MM.1S (cell line): ENCODE measurements around the gene STAT1.
A peak's percentile ranks its signal among the peaks of the same experiment; 100 is the strongest.

Experiments
- DNase-seq: peaks from one replicate; pipeline ENCODE4 v3.0.0-alpha.2; 2015
- H2AFZ ChIP-seq: fragments of 300-600 bp; sonication (generic); 2 replicates; pipeline ENCODE4 v1.6.0; 2016; ENCODE audit warnings: antibody characterized with exemption, low read length
- H3F3A ChIP-seq: fragments of 300-600 bp; sonication (generic); 2 replicates; pipeline ENCODE4 v1.6.1; 2016; ENCODE audit warnings: mild to moderate bottlenecking, antibody characterized with exemption, low read length, moderate library complexity, mixed read lengths; ENCODE audit not compliant: insufficient read depth
- H3K27ac ChIP-seq: fragments of 300-600 bp; sonication (generic); 2 replicates; pipeline ENCODE4 v1.5.1; 2016; ENCODE audit warnings: mild to moderate bottlenecking, low read length
- H3K27me3 ChIP-seq: fragments of 300-600 bp; sonication (generic); replicated peaks from 2 replicates; pipeline ENCODE4 v1.6.0; 2016; ENCODE audit warnings: low read length; ENCODE audit not compliant: insufficient read depth
- H3K36me3 ChIP-seq: fragments of 300-600 bp; sonication (generic); replicated peaks from 2 replicates; pipeline ENCODE4 v1.6.1; 2016; ENCODE audit warnings: mild to moderate bottlenecking, low read length, mixed read lengths; ENCODE audit not compliant: insufficient read depth
- H3K4me1 ChIP-seq: fragments of 300-600 bp; sonication (generic); 2 replicates; pipeline ENCODE4 v1.6.1; 2016; ENCODE audit warnings: low read length, mixed read lengths
- H3K4me2 ChIP-seq: fragments of 300-600 bp; sonication (generic); 2 replicates; pipeline ENCODE4 v1.6.0; 2016; ENCODE audit warnings: low read depth, low read length
- H3K4me3 ChIP-seq: fragments of 300-600 bp; sonication (generic); 2 replicates; pipeline ENCODE4 v1.5.1; 2016; ENCODE audit warnings: low read length, mixed read lengths
- H3K79me2 ChIP-seq: fragments of 300-600 bp; sonication (generic); 2 replicates; pipeline ENCODE4 v1.6.1; 2016; ENCODE audit warnings: mixed run types, low read length, mixed read lengths
- H3K9ac ChIP-seq: fragments of 300-600 bp; sonication (generic); 2 replicates; pipeline ENCODE4 v1.6.1; 2016; ENCODE audit warnings: low read length, mixed read lengths
- H3K9me2 ChIP-seq: fragments of 300-600 bp; sonication (generic); replicated peaks from 2 replicates; pipeline ENCODE4 v1.6.1; 2016; ENCODE audit warnings: mild to moderate bottlenecking, low read length, mixed read lengths; ENCODE audit not compliant: insufficient read depth
- H3K9me3 ChIP-seq: fragments of 300-600 bp; sonication (generic); replicated peaks from 2 replicates; pipeline ENCODE4 v1.6.1; 2016; ENCODE audit warnings: mild to moderate bottlenecking, low read length, mixed read lengths; ENCODE audit not compliant: insufficient read depth
- H4K20me1 ChIP-seq: fragments of 300-600 bp; sonication (generic); 2 replicates; pipeline ENCODE4 v1.6.1; 2016; ENCODE audit warnings: mild to moderate bottlenecking, low read length, moderate library complexity, mixed read lengths; ENCODE audit not compliant: insufficient read depth
- EZH2 ChIP-seq: fragments of 300-600 bp; sonication (generic); optimal IDR thresholded peaks from 2 replicates; pipeline ENCODE3; 2017; ENCODE audit warnings: low read depth, mild to moderate bottlenecking, antibody characterized with exemption, low read length, mixed read lengths
- EZH2phosphoT487 ChIP-seq: fragments of 300-600 bp; sonication (generic); IDR thresholded peaks from 2 replicates; pipeline ENCODE4 v1.6.1; 2018; ENCODE audit warnings: antibody characterized with exemption, low read length
- TF ChIP-seq, protein P1 (sequence below): fragments of 300-600 bp; sonication (generic); IDR thresholded peaks from 2 replicates; pipeline ENCODE4 v1.5.1; 2016; ENCODE audit warnings: antibody characterized with exemption, low read length, mixed read lengths

STAT1 gene

DNA sequence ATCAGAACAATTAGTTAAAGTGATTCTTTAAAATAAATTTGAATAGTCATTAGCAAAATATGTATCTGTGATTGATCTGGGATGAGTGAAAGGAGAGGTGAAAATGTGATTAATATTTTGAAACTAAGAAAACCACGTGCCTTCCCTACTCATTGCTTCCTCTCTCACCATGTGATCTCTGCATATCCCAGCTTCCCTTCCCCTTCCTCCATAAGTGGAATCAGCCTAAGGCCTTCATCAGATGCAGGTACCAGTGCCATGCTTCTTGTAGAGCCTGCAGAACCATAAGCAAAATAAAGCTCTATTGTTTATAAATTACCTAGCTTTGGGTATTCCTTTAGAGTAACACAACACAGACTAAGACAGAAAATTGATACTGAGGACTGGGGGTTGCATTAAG, 11.2 kb upstream of the STAT1 start:
- no peak for DNase-seq
- H3K9me3 ChIP-seq = no peaks in the 10 kb centered on the region
- H3K79me2 ChIP-seq = 0 out of 2 replicates have a peak, but pooled peaks cover 4% of the 10 kb centered on the region
- H3K9me2 ChIP-seq = no peaks in the 10 kb centered on the region
- no peaks in the 10 kb centered on the region; the same call in 1 of the 2 replicates for H3F3A ChIP-seq
- H4K20me1 ChIP-seq = no peaks in the 10 kb centered on the region
- no peak for TF ChIP-seq EZH2phosphoT487
- TF ChIP-seq, protein P1, sequence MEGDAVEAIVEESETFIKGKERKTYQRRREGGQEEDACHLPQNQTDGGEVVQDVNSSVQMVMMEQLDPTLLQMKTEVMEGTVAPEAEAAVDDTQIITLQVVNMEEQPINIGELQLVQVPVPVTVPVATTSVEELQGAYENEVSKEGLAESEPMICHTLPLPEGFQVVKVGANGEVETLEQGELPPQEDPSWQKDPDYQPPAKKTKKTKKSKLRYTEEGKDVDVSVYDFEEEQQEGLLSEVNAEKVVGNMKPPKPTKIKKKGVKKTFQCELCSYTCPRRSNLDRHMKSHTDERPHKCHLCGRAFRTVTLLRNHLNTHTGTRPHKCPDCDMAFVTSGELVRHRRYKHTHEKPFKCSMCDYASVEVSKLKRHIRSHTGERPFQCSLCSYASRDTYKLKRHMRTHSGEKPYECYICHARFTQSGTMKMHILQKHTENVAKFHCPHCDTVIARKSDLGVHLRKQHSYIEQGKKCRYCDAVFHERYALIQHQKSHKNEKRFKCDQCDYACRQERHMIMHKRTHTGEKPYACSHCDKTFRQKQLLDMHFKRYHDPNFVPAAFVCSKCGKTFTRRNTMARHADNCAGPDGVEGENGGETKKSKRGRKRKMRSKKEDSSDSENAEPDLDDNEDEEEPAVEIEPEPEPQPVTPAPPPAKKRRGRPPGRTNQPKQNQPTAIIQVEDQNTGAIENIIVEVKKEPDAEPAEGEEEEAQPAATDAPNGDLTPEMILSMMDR = no peak
- TF ChIP-seq EZH2 = no peak
- H3K4me1 ChIP-seq = peaks cover 10% of the 10 kb centered on the region; the same call in 1 of the 2 replicates
- no peak overlapping the region for H2AFZ ChIP-seq
- H3K9ac ChIP-seq = no peak overlapping the region
- H3K4me2 ChIP-seq = no peak overlapping the region
- no peak overlapping the region for H3K4me3 ChIP-seq
- no peak overlapping the region for H3K27ac ChIP-seq
- no peaks in the 10 kb centered on the region for H3K36me3 ChIP-seq
- H3K27me3 ChIP-seq = no peaks in the 10 kb centered on the region

DNA sequence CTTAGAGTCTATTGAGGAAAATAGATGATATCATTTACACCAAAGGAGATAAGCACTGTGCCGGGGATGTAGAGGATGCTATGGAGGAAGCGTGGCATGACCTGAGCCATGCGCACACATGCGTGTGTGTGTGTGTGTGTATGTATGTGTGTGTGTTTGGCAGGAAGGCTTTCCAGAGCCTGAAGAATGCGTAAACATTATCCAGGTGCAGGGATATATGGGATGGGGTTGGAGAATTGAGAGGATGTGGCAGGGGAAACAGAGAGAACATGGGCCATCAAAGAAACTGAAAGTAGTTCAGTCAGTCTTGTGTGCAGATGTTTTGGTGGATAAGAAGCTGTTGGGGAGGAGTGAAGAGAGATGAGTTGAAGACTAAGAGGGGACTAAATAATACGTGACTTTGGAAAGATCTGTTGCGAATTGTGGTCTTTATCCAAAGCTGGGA, 9.3 kb upstream of the STAT1 start:
- no peaks in the 10 kb centered on the region for H3K9me2 ChIP-seq
- no peak for DNase-seq
- H3K27ac ChIP-seq = no peak overlapping the region
- H3K4me3 ChIP-seq = no peak overlapping the region
- H3K27me3 ChIP-seq = no peaks in the 10 kb centered on the region
- H3K79me2 ChIP-seq = 0 out of 2 replicates have a peak, but pooled peaks cover 4% of the 10 kb centered on the region
- H3K9ac ChIP-seq = no peak overlapping the region
- no peaks in the 10 kb centered on the region; the same call in 1 of the 2 replicates for H3F3A ChIP-seq
- no peaks in the 10 kb centered on the region for H3K9me3 ChIP-seq
- TF ChIP-seq EZH2phosphoT487 = no peak
- TF ChIP-seq, protein P1 = no peak
- no peak for TF ChIP-seq EZH2
- H2AFZ ChIP-seq = no peak overlapping the region
- no peaks in the 10 kb centered on the region for H3K36me3 ChIP-seq
- peaks cover 10% of the 10 kb centered on the region; the same call in 1 of the 2 replicates for H3K4me1 ChIP-seq
- no peak overlapping the region for H3K4me2 ChIP-seq
- H4K20me1 ChIP-seq = no peaks in the 10 kb centered on the region

- H3K4me1 ChIP-seq = peaks cover 10% of the 10 kb centered on the region; the same call in 1 of the 2 replicates
- H3K9me3 ChIP-seq = no peaks in the 10 kb centered on the region
- no peaks in the 10 kb centered on the region for H3K27me3 ChIP-seq
- no peaks in the 10 kb centered on the region for H3K36me3 ChIP-seq
- no peaks in the 10 kb centered on the region; the same call in 1 of the 2 replicates for H3F3A ChIP-seq
- no peaks in the 10 kb centered on the region for H3K9me2 ChIP-seq
- H3K79me2 ChIP-seq = 0 out of 2 replicates have a peak, but pooled peaks cover 4% of the 10 kb centered on the region
- peak overlapping the region; percentile 88 for H3K9ac ChIP-seq
- peak overlapping the region; percentile 77 for H3K27ac ChIP-seq
- peak overlapping the region; percentile 95 for H2AFZ ChIP-seq
- peak overlapping the region; percentile 98 for H3K4me2 ChIP-seq
- H4K20me1 ChIP-seq = no peaks in the 10 kb centered on the region
- DNase-seq = peak; percentile 27
- peak overlapping the region; percentile 91 for H3K4me3 ChIP-seq
- no peak for TF ChIP-seq EZH2phosphoT487
- TF ChIP-seq, protein P1 = no peak
- no peak for TF ChIP-seq EZH2
Observed at GRCh38 chr2:191020742-191021381, 6.9 kb upstream of the STAT1 start.
